GM12878 (cell line): ENCODE data around the gene GNPTG. TPM values are rescaled to one million over a fixed set of nuclear protein-coding genes. Genes with fewer than 3 reads are reported as not detected.

Experiments used
- ATAC-seq: fragments of 200-7000 bp; cut with Tn5 transposase; 3 replicates; pipeline ENCODE4 v1.9.1; 2020; ENCODE audit warnings: mild to moderate bottlenecking, moderate library complexity
- BruUV-seq: library from RNA; stranded (reverse); fragments of 400-500 nt; replicated peaks from 2 replicates; lab custom pipeline; 2021; lab: Mats Ljungman, UMichigan
- CTCF ChIA-PET: fragments of 300-600 bp; sonication (Branson Sonifier 250); formaldehyde crosslinking; extraction: SDS; loops from one replicate; lab custom pipeline; 2021; ENCODE audit warnings: inconsistent platforms; lab: Yijun Ruan, JAX
- POLR2A ChIA-PET: fragments of 350-600 bp; formaldehyde crosslinking; extraction: SDS; loops from one replicate; lab custom pipeline; 2021; ENCODE audit warnings: inconsistent platforms; lab: Charles Lee
- RAD21 ChIA-PET: fragments of 300-600 bp; sonication (Branson Sonifier 250); formaldehyde crosslinking; loops from one replicate; lab custom pipeline; 2023; ENCODE audit warnings: antibody characterized with exemption; ENCODE audit not compliant: unreplicated experiment; lab: Charles Lee
- SMC1A ChIA-PET: fragments of 300-600 bp; sonication (Branson Sonifier 250); formaldehyde crosslinking; loops from one replicate; lab custom pipeline; 2023; ENCODE audit not compliant: unreplicated experiment, uncharacterized antibody; lab: Charles Lee
- DNase-seq: peaks from one replicate; pipeline ENCODE4 v3.0.0-alpha.2; 2011; ENCODE audit warnings: low read depth, low spot score
- FAIRE-seq: peaks from 3 replicates; lab custom pipeline; 2011; peaks lifted over from hg19 to GRCh38; lab: Jason Lieb, UNC
- H2AFZ ChIP-seq: 2 replicates; pipeline ENCODE4 v1.6.0; 2011; ENCODE audit warnings: low read depth, low read length, control low read depth; ENCODE audit not compliant: control insufficient read depth
- H3K27ac ChIP-seq: 2 replicates; pipeline ENCODE4 v1.5.1; 2011; ENCODE audit warnings: control low read depth; ENCODE audit not compliant: control insufficient read depth, insufficient read depth
- H3K27me3 ChIP-seq, 2 experiments: replicated peaks in 1 of 2; 2 replicates each; pipeline versions ENCODE4 v1.6.0 to v1.6.1; 2011; ENCODE audit warnings: low read length in 1 of 2; ENCODE audit not compliant: control insufficient read depth in 2 of 2, insufficient read depth in 2 of 2
- H3K36me3 ChIP-seq, 2 experiments: 2 replicates each; pipeline ENCODE4 v1.5.1; 2011; ENCODE audit warnings: low read length in 1 of 2; ENCODE audit not compliant: control insufficient read depth in 2 of 2, insufficient read depth in 2 of 2
- H3K4me1 ChIP-seq: 2 replicates; pipeline ENCODE4 v1.6.1; 2011; ENCODE audit warnings: mild to moderate bottlenecking, low read length, moderate library complexity, mixed read lengths; ENCODE audit not compliant: control insufficient read depth, insufficient read depth
- H3K4me2 ChIP-seq: 2 replicates; pipeline ENCODE4 v1.6.0; 2011; ENCODE audit warnings: control low read depth; ENCODE audit not compliant: control insufficient read depth, insufficient read depth
- H3K4me3 ChIP-seq: fragments of 200-600 bp; sonication (generic); 2 replicates; pipeline ENCODE4 v1.5.1; 2016
- H3K79me2 ChIP-seq: 2 replicates; pipeline ENCODE4 v1.6.0; 2011; ENCODE audit warnings: low read length; ENCODE audit not compliant: control insufficient read depth, insufficient read depth
- H3K9ac ChIP-seq: 2 replicates; pipeline ENCODE4 v1.8.0; 2011; ENCODE audit warnings: low read length, control low read depth, mixed read lengths; ENCODE audit not compliant: control insufficient read depth, insufficient read depth
- H3K9me3 ChIP-seq: replicated peaks from 3 replicates; pipeline ENCODE4 v1.5.1; 2011; ENCODE audit warnings: mild to moderate bottlenecking, low read length; ENCODE audit not compliant: control insufficient read depth, insufficient read depth
- H4K20me1 ChIP-seq: 2 replicates; pipeline ENCODE4 v1.6.0; 2011; ENCODE audit not compliant: control insufficient read depth, insufficient read depth
- BHLHE40 ChIP-seq, 2 experiments: fragments of 450-650 bp in 1 of 2; IDR thresholded peaks; 2 replicates each; pipeline ENCODE4 v1.6.1; 2011 to 2017; ENCODE audit warnings: low read depth in 2 of 2, borderline replicate concordance in 1 of 2, improper control_type of control experiment in 1 of 2, low read length in 1 of 2, mild to moderate bottlenecking in 1 of 2
- CREB1 ChIP-seq: IDR thresholded peaks from 2 replicates; pipeline ENCODE4 v1.6.1; 2012; ENCODE audit warnings: low read depth, mild to moderate bottlenecking, inconsistent platforms
- GATAD2B ChIP-seq: fragments of 450-650 bp; conservative IDR thresholded peaks from 2 replicates; pipeline ENCODE4 v1.6.1; 2017; ENCODE audit warnings: low read depth, mild to moderate bottlenecking, moderate library complexity
- IKZF2 ChIP-seq, 2 experiments: fragments of 450-650 bp; IDR thresholded peaks; 2 replicates each; pipeline ENCODE4 v1.6.1; 2017; ENCODE audit warnings: mild to moderate bottlenecking in 2 of 2, moderate library complexity in 2 of 2
- PAX5 ChIP-seq: IDR thresholded peaks from 2 replicates; pipeline ENCODE4 v1.6.1; 2011; ENCODE audit warnings: low read depth, low read length, borderline replicate concordance
- RAD51 ChIP-seq: fragments of 450-650 bp; IDR thresholded peaks from 2 replicates; pipeline ENCODE4 v1.6.1; 2016; ENCODE audit warnings: moderate library complexity, mild to moderate bottlenecking, inconsistent platforms
- RFX5 ChIP-seq: IDR thresholded peaks from 2 replicates; pipeline ENCODE4 v1.6.1; 2011; ENCODE audit warnings: low read depth, low read length, improper control_type of control experiment
- SP1 ChIP-seq: IDR thresholded peaks from one replicate; pipeline ENCODE4 v1.6.1; 2011; ENCODE audit warnings: low read depth, low read length
- TAF1 ChIP-seq: IDR thresholded peaks from 2 replicates; pipeline ENCODE4 v1.6.1; 2011; ENCODE audit warnings: mild to moderate bottlenecking, low read depth, low read length, borderline replicate concordance
- USF2 ChIP-seq: IDR thresholded peaks from 2 replicates; pipeline ENCODE4 v1.6.1; 2011; ENCODE audit warnings: low read depth, low read length, improper control_type of control experiment, borderline replicate concordance
- YY1 ChIP-seq: IDR thresholded peaks from 2 replicates; pipeline ENCODE4 v1.6.1; 2011; ENCODE audit warnings: low read depth, mild to moderate bottlenecking, low read length
- ZBTB11 ChIP-seq: fragments of 450-650 bp; formaldehyde crosslinking; IDR thresholded peaks from 2 replicates; pipeline ENCODE4 v1.5.0; 2022; ENCODE audit warnings: mild to moderate bottlenecking, missing genetic modification characterization
- ZBTB40 ChIP-seq: fragments of 450-650 bp; IDR thresholded peaks from 2 replicates; pipeline ENCODE4 v1.6.1; 2016; ENCODE audit warnings: mild to moderate bottlenecking, moderate library complexity, borderline replicate concordance
- ZNF384 ChIP-seq: IDR thresholded peaks from 2 replicates; pipeline ENCODE4 v1.6.1; 2012; ENCODE audit warnings: low read depth, mild to moderate bottlenecking, low read length, improper control_type of control experiment, borderline replicate concordance
- WGBS: methylation state at CpG from one replicate; pipeline ENCODE4 v1.1.6; 2016; ENCODE audit warnings: low lambda C conversion rate; ENCODE audit not compliant: insufficient replicate concordance, insufficient coverage; ENCODE audit errors: missing lambda C conversion rate; 5-methylcytosine and 5-hydroxymethylcytosine counted together
- in situ Hi-C: fragments of 300-500 bp; cut with MboI; formaldehyde crosslinking; loops from 9 replicates; pipeline ENCODE4 v1.14.3; 2018; ENCODE audit warnings: mixed read lengths
- intact Hi-C: fragments of 100-400 bp; cut with micrococcal nuclease; formaldehyde crosslinking; loops from one replicate; pipeline ENCODE4 v1.14.2; 2022; ENCODE audit not compliant: unreplicated experiment
- polyA plus RNA-seq, 11 experiments: library from polyadenylated mRNA; depleted of rRNA in 4 of 11; unstranded in 6 of 11; stranded (reverse) in 5 of 11; fragments of >200 nt; fragmentation: Nextera tagmentation in 4 of 11; fragmentation: Illumina TruSeq in 1 of 11; extraction: Ambion mirVana in 4 of 11; extraction: Trizol in 1 of 11; gene quantifications; 1 replicate in 1 of 11; 2 replicates in 10 of 11; pipeline versions ENCODE4 v1.2.1 to v1.2.3, GENCODE V29; 2011 to 2016; ENCODE audit warnings: inconsistent platforms in 2 of 11, missing spikeins in 2 of 11, low read depth in 1 of 11
- total RNA-seq, 4 experiments: library from RNA; depleted of rRNA in 3 of 4; stranded (reverse); fragments of >200 nt in 3 of 4; fragmentation: Illumina TruSeq in 1 of 4; extraction: Trizol in 1 of 4; gene quantifications; 2 replicates each; pipeline versions ENCODE4 v1.2.1 to v1.2.3, GENCODE V29; 2013 to 2021

GNPTG gene
- total and polyA plus RNA-seq, 10 of the 15 experiments (the other 5 are each of a cell fraction or from before 2014, with no cell fraction given), result 0.80 to 32.6 (median 20.9) TPM

DNA sequence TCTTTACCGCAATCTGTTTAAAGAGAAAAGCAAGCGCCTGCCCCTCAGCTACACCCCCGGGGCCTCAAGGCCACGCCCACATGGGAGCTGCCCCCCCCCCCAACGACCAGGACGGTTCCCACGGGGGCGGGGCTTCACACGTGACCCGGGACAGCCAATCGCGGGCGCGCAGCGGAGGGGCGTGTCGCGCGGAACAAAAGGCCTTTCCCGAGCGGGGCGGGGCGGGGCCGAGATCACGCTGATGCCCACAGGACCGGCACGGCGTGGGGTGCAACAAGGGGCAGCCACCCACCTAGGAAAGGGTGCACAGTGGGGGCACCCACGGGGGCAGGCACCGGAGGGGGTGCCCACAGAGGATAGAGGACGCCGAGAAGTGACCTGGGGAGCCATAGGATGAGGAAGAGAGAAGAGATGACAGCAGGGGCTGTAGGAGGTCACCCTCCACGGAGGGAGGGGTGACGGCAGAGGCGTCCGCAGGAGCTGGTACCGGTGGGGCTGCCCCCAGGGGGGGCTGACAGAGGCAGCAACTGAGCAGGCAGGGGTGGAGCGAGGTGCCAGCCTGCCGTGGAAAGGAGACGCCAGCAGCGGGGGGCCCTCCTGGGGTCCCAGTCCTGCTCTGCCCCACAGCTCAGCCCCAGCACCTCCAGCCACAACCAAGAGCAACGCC lies 56.6 kb downstream of the GNPTG start:
- peak; percentile 40 for DNase-seq
- H3K4me2 ChIP-seq, result peak overlapping the region; percentile 79
- peaks cover 1% of the 10 kb centered on the region; the same call in 1 of the 2 replicates for H3K79me2 ChIP-seq
- WGBS, result 3% methylated on average over 38 of the region's 42 CpGs
- peak overlapping the region; percentile 35; the same call in 1 of the 2 replicates for H2AFZ ChIP-seq
- H3K27ac ChIP-seq, result no peak overlapping the region
- ChIA-PET SMC1A (interaction anchor here (1.1 kb wide), 1 partner anchor 103 kb away, joined by 3 read pairs; no protein-coding TSS in a partner anchor), RAD21 (interaction anchor here (0.6 to 1.1 kb wide), 2 partner anchors 12 to 203 kb away, joined by 3 read pairs; partner anchors contain the start of gene UQCC4), POLR2A (interaction anchor here (0.6 to 1.0 kb wide), 2 partner anchors 65 to 1389 kb away, joined by 3 to 4 read pairs; no protein-coding TSS in a partner anchor), CTCF (interaction anchor here (0.7 to 1.4 kb wide), 4 partner anchors 29 to 298 kb away, joined by 3 to 5 read pairs (median 4); partner anchors contain the start of gene MAPK8IP3)
- intact Hi-C loops, result no loop called here
- FAIRE-seq, result peak; percentile 93
- H3K9me3 ChIP-seq, result no peaks in the 10 kb centered on the region
- no peaks in the 10 kb centered on the region for H3K36me3 ChIP-seq
- peaks cover 2% of the 10 kb centered on the region; the same call in 1 of the 2 replicates for H4K20me1 ChIP-seq
- peaks cover 3% of the 10 kb centered on the region for H3K4me1 ChIP-seq
- BruUV-seq, result no TSS peak
- peak overlapping the region; percentile 68 for H3K4me3 ChIP-seq
- no peaks in the 10 kb centered on the region for H3K27me3 ChIP-seq
- in situ Hi-C loops, result no loop called here
- H3K9ac ChIP-seq, result no peak overlapping the region
- ATAC-seq, result peak; percentile 98
- TF ChIP-seq PAX5 (peak; percentile 34; the same call in 1 of the 2 replicates), IKZF2 (IDR thresholded peaks at IDR 0.05) (no peak), USF2 (peak; percentile 63), SP1 (peak; percentile 71), BHLHE40 (IDR thresholded peaks at IDR 0.05; ENCODE audit: borderline replicate concordance in 1 of 2, low read depth in 2 of 2, low read length in 1 of 2) (peak; percentile 54 to 87; a peak in 3 of 4 replicates), ZBTB11 (CRISPR knock-in tag) (no peak), RAD51 (peak; percentile 93), ZNF384 (no peak), RFX5 (no peak), YY1 (no peak), GATAD2B (peak; percentile 55; the same call in 1 of the 2 replicates), TAF1 (no peak), CREB1 (0 out of 2 replicates have a peak, but pooled peaks have one; percentile 35), ZBTB40 (no peak)
